Rectal smooth muscle tissue (tissue), 1 donor: ENCODE measurements around the gene CILP2.
A peak's percentile ranks its signal among the peaks of the same experiment; 100 is the strongest.

Experiments used
- H3K27ac ChIP-seq: one replicate; pipeline ENCODE4 v1.7.0; 2013; ENCODE audit warnings: low read depth, low read length, inconsistent platforms
- H3K27me3 ChIP-seq: one replicate; pipeline ENCODE4 v1.7.0; 2013; ENCODE audit warnings: low read length; ENCODE audit not compliant: control insufficient read depth, insufficient read depth
- H3K36me3 ChIP-seq: one replicate; pipeline ENCODE4 v1.7.0; 2013; ENCODE audit warnings: low read length; ENCODE audit not compliant: control insufficient read depth, insufficient read depth
- H3K4me1 ChIP-seq: one replicate; pipeline ENCODE4 v1.7.0; 2013; ENCODE audit warnings: low read length; ENCODE audit not compliant: control insufficient read depth, insufficient read depth
- H3K4me3 ChIP-seq: one replicate; pipeline ENCODE4 v1.7.0; 2013; ENCODE audit warnings: low read length
- H3K9ac ChIP-seq: one replicate; pipeline ENCODE4 v1.7.0; 2013; ENCODE audit warnings: low read length

The CILP2 gene

GRCh38 chr19:19538061-19538784 lies at the start of gene CILP2:
CILP2 (plus strand) TSS chr19:19538265; CDS start chr19:19538350, 85 bp downstream.
- Histone ChIP-seq H3K27me3 (peaks cover 28% of the 10 kb centered on the region), H3K4me3 (peak within 1 kb of the TSS; percentile 43), H3K4me1 (peaks cover 2% of the 10 kb centered on the region), H3K27ac (no peak within 1 kb of the TSS), H3K36me3 (no peaks in the 10 kb centered on the region), H3K9ac (no peak within 1 kb of the TSS)

GRCh38 chr19:19488875-19489690 lies 49.0 kb upstream of the CILP2 start:
- Histone ChIP-seq H3K9ac (no peak overlapping the region), H3K36me3 (peaks cover 8% of the 10 kb centered on the region), H3K4me3 (peak overlapping the region; percentile 46), H3K4me1 (peaks cover 12% of the 10 kb centered on the region), H3K27ac (peak overlapping the region; percentile 46), H3K27me3 (no peaks in the 10 kb centered on the region)

- Histone ChIP-seq H3K27me3 (no peaks in the 10 kb centered on the region), H3K4me1 (peaks cover 12% of the 10 kb centered on the region), H3K4me3 (no peak overlapping the region), H3K9ac (no peak overlapping the region), H3K27ac (peak overlapping the region; percentile 46), H3K36me3 (peaks cover 13% of the 10 kb centered on the region)
Measured at GRCh38 chr19:19489804-19490204, 48.3 kb upstream of the CILP2 start.

- Histone ChIP-seq H3K9ac (no peak overlapping the region), H3K36me3 (peaks cover 13% of the 10 kb centered on the region), H3K4me1 (peaks cover 12% of the 10 kb centered on the region), H3K27me3 (no peaks in the 10 kb centered on the region), H3K4me3 (no peak overlapping the region), H3K27ac (peak overlapping the region; percentile 46)
Measured at GRCh38 chr19:19490214-19490968, 47.7 kb upstream of the CILP2 start.

- Histone ChIP-seq H3K4me1 (peaks cover 12% of the 10 kb centered on the region), H3K27ac (no peak overlapping the region), H3K4me3 (no peak overlapping the region), H3K27me3 (no peaks in the 10 kb centered on the region), H3K36me3 (peaks cover 19% of the 10 kb centered on the region), H3K9ac (no peak overlapping the region)
Measured at GRCh38 chr19:19491321-19492025, 46.6 kb upstream of the CILP2 start.

- Histone ChIP-seq H3K27me3 (no peaks in the 10 kb centered on the region), H3K36me3 (peaks cover 22% of the 10 kb centered on the region), H3K4me3 (no peak overlapping the region), H3K4me1 (peaks cover 12% of the 10 kb centered on the region), H3K9ac (no peak overlapping the region), H3K27ac (no peak overlapping the region)
Measured at GRCh38 chr19:19492026-19492610, 45.9 kb upstream of the CILP2 start.

GRCh38 chr19:19493841-19494546 lies 44.1 kb upstream of the CILP2 start:
- H3K27ac ChIP-seq: no peak overlapping the region
- peaks cover 11% of the 10 kb centered on the region for H3K4me1 ChIP-seq
- peaks cover 32% of the 10 kb centered on the region for H3K36me3 ChIP-seq
- H3K27me3 ChIP-seq: no peaks in the 10 kb centered on the region
- no peak overlapping the region for H3K9ac ChIP-seq
- H3K4me3 ChIP-seq: no peak overlapping the region

- Histone ChIP-seq H3K4me1 (no peaks in the 10 kb centered on the region), H3K27ac (no peak overlapping the region), H3K27me3 (no peaks in the 10 kb centered on the region), H3K9ac (no peak overlapping the region), H3K36me3 (peaks cover 42% of the 10 kb centered on the region), H3K4me3 (no peak overlapping the region)
Measured at GRCh38 chr19:19495614-19496603, 42.2 kb upstream of the CILP2 start.

- H3K27ac ChIP-seq: no peak overlapping the region
- no peaks in the 10 kb centered on the region for H3K4me1 ChIP-seq
- H3K9ac ChIP-seq: no peak overlapping the region
- peaks cover 54% of the 10 kb centered on the region for H3K36me3 ChIP-seq
- H3K27me3 ChIP-seq: no peaks in the 10 kb centered on the region
- H3K4me3 ChIP-seq: no peak overlapping the region
Measured at GRCh38 chr19:19498255-19498991, 39.6 kb upstream of the CILP2 start.
